GM19240 (cell line): ENCODE results near the gene SPTBN5.
"Not testable (repeated sequence)": the region's sequence is repeated elsewhere in the genome, so short reads cannot be mapped to it uniquely, and the experiment has no call there.

Experiments
- DNase-seq: peaks from one replicate; pipeline ENCODE4 v3.0.0; 2011; ENCODE audit warnings: low spot score; ENCODE audit not compliant: insufficient read length

The SPTBN5 gene

DNA sequence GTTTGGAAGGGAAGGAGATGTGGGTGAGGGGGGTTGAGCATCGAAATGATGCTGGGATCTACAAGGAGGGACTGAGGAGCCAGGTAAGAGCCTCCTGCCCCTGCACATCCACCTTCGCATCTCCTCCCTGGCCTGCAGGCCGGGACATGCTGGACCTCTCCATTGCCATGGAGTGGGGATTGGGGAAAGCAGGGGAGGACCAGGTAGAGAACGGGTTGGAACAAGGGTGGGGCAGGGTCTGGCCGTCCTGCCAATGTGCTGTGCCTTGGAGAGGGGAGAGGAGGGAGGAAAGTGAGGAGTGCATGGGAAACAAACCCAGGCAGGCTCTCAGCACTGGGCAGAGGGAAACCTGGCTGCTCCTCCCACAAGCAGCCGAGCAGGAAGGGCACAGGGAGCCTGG lies 44.6 kb downstream of the SPTBN5 start:
- no peak for DNase-seq

DNA sequence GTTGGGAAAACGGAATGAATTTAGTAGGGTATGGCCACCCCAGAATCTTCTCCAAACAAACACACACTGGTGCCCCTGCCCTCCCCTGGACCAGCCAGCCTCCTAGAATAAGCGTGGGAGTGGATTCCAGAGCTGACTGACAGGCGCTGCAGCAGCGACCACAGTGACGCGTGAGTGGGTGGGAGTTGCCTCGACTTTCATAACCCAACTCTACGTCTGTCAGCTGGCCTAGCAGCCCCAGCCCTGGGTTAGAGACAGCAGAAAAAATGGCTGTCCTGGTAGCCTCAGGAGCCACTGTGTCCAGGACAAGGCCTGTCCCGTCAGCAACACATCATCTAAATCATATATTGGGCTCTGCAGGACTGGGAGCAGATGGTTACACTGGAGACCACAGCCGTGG lies 45.2 kb downstream of the SPTBN5 start:
- no peak for DNase-seq

DNA sequence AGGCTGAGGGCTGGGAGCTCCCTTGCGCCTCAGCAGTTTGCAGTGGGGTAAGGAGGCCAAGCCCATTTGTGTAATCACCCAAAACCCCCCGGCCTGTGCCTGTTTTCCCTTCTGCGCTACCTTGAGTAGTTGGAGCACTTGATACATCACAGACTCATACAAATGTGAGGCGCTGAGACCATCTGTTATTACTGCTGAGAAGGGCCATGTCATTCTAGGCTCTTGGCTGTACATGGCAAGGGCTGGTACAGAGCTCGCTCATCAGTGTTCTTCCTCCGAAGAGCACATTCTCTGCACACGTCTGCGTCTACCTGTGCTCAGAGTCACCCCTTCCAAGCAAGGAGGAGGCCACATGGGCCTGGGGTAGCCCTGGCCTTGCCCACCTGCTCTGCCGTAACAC lies 45.9 kb downstream of the SPTBN5 start:
- DNase-seq = no peak

DNA sequence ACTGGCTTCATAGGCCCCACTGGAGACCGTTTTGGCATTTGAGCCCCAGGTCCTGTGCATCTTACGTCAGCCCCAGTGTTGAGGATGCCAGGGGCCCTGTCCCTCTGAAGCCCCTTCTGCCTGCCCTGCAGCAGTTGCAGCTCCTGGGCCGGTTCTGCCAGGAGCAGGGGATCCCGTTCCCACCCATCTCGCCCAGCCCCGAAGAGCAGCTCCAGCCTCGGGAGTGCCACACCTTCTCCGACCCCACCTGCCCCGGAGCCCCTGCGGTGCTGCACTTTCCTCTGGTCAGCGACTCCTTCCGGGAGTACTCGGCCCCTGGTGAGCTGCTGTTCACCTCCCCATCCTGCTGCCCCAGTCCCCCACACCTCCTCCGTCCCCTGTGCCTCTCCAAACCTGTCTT lies 46.6 kb downstream of the SPTBN5 start:
- no peak for DNase-seq

DNA sequence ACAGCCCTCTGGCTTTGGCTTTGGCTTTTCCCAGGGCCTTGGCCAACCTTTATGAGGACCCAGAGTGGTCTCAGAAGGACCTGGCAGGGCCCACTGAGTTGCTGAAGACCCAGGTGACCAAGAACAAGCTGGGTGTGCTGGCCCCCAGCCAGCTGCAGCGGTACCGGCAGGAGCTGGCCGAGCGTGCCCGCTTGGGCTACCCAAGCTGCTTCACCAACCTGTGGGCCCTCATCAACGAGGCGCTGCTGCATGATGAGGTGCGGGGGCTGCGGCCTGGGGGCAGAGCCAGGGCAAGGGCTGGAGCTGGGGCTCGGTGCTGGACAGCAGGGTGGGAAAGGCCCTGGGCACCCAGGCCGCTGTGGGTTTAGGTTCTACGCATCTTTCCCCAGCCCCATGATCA lies 49.0 kb downstream of the SPTBN5 start:
- DNase-seq = no peak

DNA sequence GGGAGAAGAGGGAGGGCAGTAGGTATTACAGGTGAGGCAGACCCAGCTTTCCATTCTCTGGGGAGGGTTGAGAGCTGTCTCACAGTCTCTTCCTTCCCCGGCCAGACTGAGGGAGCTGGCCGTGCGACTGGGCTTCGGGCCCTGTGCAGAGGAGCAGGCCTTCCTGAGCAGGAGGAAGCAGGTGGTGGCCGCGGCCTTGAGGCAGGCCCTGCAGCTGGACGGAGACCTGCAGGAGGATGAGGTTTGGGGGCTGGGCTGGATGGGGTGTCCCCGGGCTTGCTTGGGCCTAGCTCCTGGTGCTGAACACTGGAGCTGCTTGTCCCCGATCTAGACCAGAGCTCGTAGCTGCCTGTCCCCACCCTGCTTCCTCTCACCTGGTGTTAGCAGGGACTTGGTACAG lies 50.3 kb downstream of the SPTBN5 start:
- DNase-seq = no peak

DNA sequence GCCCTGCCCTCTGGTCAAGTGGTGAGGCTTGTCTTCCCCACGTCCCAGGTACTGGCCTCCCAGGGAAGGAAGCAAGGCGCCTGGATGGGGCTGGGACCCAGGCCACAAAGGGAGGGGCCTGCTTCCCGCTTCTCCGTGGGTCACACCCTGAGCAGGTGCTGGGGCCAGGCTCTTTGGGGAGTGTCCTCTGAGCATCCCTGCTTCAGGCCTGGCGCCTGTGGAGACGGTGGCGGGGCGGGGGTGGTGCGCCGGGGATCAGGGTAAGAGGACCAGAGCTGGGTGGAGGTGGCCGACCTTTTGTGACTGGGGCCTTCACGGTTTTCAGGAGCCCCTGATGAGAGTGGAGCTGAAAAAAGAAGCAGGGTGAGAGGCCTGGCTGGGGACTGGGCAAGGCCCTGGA lies 51.6 kb downstream of the SPTBN5 start:
- no peak for DNase-seq

DNA sequence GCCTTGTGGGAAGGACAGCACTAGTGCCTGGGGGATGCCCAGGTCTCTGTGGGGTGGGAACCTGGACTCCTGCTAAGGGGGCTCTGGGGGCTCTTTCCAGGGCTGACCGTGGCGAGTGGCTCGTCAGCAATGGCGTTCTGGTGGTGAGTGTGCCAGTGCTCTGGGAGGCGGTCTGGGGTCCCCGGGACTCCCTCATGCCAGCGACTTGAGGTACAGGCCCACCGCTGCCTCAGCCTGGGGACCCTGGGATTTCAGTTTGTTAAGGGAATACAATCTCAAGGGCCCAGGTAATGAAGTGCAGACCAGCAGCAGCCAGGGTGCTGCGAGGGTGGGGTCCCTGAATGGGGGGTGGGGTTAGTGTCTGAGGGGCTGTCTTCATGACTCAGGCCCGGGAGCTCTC lies 52.7 kb downstream of the SPTBN5 start:
- no peak for DNase-seq

DNA sequence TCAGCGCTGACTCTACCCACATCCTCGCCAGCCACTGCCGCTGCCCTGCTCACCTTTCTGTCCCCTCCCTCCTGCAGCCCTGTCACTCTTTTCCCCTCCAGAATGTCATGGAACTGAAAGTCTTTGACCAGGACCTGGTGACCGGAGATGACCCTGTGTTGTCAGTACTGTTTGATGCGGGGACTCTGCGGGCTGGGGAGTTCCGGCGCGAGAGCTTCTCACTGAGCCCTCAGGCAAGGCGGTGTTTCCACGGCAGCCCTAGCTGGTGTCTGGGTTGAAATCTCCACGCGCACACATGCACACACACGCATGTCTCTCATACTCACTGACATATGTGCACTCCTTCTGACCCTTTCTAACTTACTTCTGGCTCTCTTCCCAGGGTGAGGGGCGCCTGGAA lies 53.2 kb downstream of the SPTBN5 start:
- no peak for DNase-seq

DNA sequence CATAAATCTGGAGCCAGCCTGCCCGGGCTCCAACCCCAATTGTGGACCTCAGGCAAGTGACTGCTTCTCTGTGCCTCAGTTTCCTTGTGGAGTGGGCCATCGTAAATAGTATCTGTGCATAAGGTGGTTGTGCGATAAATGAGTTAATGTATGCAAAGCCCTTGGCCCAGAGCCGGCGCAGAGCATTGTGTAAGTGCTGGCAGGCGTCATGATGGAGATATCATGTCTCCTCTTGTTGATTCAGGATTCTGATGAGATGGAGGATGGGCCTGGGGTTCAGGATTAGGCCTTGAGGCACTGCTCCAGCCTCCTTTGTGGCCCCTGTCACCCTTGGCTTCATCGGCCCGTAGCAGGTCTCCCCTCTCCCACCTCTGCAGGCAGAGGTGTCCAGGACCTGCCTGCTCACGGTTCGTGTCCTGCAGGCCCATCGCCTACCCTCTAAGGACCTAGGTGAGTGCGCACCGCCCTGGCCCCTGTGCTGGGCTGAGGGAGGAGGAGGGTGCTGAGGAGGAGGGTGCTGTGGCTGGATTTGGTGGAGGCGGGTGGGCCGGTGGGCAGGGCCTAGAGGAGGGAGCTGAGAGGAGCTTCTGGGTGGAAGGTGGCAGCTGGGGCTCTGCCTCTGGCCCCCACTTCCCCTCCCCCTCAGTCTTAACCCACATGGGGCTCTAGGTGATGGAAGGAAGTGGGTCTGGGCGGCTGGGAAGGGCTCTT lies 53.9 kb downstream of the SPTBN5 start:
- DNase-seq = no peak

DNA sequence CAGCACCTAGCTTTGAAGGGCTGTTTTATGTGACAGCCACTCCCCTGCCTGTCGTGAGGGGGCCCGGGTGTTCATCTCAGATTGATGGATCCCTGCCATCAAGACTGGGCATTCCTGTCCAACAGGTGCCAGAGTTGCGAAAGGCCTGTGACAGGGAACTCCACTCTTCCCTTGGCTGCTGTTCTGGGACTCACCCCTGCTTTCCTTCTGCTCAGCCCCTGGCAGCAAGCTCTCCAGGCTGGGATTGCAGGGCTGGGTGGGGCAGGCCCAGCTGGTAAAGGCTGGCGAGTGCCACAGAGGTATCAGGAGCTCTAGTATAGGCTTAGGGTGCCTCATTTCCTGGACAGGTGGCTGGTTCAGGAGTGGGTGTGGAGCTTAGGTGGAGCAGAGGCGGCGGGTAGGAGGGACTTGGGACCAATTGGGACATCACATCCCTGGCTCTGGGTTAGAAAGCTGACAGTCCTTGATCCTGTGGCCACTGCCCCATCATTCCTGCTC lies 55.4 kb downstream of the SPTBN5 start, which contains the start of gene PLA2G4B:
TSS of gene PLA2G4B (plus strand) at position 448 of the 498 bp plus-strand sequence. CDS start 67 bp downstream, outside the sequence.
- DNase-seq = no peak

DNA sequence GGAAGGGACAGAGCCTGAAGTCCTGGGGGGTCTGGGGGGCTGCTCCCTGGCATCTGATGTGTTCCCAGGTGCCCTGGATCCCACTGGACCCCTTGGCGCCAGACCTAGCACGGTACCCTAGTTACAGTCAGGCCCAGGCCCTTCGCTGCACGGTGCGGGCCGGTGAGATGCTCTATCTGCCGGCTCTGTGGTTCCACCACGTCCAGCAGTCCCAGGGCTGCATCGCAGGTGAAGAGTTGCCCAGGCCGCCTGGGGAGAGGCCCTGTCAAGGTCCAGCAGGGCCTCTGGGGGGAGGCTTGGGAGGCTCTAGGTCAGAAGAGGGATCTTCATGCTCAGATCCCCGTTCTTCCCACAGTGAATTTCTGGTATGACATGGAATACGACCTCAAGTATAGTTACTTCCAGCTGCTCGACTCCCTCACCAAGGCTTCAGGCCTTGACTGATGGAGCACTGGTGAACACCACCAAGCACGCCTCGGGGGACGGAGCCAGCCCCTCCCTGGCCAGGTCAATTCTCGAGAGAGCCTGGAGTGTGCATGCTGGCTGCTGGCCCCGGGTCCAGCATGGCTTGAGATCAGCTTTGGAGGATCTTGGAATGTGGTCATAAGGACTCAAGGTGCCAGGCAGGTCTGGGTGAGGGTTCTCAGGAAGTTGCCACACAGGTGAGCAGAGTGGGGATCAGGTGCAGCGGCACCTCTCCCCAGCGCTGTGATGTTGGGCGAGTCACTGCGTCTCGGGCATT lies 57.0 kb downstream of the SPTBN5 start:
- no peak for DNase-seq

DNA sequence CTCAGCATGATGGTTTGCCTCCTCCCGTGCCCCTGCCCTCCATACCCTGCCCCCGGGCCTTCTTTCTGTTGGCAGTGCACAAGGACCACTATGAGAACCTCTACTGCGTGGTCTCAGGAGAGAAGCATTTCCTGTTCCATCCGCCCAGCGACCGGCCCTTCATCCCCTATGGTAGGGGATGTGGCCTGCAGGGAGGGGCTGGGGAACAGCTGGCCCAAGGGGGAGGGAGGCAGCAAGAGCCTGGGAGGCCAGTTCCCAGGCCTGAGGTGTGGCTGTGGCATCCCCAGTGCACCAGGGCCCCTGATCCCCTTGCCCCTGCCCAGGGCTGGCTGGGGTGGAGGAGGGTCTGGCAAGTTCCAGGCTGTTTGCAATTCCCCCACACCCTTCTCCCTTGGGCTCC lies 57.8 kb downstream of the SPTBN5 start:
- DNase-seq = no peak

DNA sequence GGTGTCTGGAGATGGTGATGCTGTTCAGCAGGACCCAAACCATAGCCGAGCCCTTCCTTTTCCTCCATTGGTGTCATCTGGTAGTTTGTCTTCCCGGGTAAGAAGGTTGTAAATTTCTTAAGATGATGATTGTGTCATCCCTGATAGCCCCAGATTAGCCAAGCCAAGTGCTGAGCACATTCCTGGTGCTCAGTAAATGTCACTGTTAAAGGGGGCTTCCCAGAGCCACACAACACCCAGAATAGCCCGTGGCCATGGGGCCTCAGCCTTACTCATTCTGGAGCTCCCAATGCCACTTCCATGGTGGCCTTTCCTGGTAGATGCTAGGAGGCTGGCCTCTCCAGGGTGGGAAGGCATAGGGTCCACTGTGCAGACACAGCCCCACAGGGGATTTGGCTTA lies 59.8 kb downstream of the SPTBN5 start:
- DNase-seq = no peak

DNA sequence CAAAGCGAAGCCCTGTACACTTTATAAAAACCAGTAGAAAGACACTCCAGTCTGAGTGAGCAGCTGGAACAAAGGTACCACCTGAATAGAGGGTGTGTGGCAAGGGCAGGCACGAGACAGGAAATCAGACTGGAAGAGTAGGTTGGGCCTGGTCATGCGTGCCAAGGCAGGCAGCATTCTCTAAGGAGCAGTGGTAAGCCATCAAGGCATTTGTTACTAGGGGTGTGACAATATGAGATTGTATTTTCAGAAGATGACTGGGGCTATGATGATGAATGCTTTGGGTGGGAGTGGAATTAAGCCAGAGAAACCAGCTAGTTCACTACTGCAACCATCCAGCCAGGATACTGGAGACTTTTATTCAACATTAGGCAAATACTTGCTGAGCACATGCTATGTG lies 61.0 kb downstream of the SPTBN5 start:
- DNase-seq = no peak

DNA sequence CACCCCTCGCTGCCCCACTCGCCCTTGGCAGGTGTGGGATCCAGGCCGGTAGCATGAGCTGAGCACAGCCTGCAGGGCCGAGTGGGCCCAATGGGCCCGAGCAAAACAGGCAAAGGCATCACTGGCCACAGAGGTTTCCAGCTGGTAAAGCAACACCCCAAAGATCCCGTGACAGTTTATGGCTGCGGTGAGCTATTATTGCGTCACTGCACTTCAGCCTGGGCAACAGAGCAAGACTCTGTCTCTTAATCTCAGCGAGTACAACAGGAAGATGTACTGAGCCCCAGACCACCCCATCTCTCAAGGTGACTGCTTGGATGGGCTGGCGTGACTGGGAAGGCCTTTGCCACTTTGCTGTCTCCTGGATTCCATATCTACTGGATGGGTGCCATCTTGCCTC lies 61.6 kb downstream of the SPTBN5 start:
- no peak for DNase-seq

DNA sequence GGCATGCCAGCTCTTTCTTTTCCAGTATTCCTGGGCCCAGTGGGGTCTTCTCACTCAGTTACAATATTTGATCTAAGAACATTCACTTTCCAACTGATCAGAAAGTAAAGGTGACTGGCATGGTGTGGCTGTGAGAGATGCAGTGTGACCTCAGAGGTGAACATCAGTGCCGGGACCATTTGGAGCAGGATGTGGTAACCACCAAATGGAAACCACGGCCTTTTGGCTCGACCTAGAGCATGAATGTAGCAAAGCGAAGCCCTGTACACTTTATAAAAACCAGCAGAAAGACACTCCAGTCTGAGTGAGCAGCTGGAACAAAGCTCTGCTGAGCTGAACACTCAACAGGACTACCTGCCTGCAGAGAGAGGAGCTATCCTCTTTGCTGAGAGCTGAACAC lies 62.6 kb downstream of the SPTBN5 start:
- DNase-seq = not testable (repeated sequence)

DNA sequence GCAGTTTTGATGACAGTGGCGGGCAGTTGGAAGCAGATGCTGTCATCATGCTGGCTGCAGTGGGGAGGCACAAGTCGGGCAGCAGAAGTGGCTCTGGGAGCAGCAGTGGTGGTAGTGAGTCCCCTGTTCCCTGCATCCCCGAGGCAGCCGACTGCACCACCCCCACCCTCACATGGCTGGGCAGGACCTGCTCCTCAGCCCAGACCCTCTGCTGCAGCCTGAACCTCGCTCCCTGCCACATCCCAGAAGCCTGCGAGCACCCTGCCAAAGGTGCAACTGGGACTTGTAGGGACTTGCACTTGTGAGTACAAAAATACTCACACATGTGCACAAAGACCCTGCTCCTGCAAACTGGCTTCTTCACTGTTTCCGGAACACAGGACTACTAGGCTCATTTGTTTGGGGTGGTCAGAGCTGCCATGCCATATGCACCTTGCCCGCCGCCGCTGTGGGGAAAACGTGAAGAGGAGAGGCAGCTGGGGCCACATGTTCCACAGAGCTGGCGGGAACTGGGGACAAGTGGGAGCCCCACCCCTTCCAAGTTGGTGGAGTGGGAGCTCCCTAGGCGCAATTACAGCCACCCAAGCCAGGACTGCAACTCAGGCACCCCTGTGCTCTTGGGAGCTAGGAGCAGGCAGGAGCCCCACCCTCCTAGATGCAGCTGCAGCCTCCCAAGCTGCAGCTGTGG lies 63.8 kb downstream of the SPTBN5 start:
- DNase-seq = no peak

DNA sequence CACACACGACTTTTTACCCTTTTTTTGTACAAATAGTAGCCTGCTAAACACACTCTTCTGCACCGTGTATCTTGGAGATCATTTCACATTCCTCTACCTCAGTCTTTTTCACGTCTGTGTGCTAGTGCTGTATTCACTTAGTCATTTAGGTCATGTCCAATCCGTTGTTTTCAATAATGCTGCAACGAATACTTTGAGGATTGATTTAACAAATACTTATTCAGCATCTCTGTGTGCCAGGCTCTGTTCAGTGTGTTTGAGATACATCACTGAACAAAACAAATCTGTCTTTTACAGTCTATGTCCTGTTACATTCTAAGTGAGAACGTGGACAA lies 65.1 kb downstream of the SPTBN5 start:
- DNase-seq = no peak

DNA sequence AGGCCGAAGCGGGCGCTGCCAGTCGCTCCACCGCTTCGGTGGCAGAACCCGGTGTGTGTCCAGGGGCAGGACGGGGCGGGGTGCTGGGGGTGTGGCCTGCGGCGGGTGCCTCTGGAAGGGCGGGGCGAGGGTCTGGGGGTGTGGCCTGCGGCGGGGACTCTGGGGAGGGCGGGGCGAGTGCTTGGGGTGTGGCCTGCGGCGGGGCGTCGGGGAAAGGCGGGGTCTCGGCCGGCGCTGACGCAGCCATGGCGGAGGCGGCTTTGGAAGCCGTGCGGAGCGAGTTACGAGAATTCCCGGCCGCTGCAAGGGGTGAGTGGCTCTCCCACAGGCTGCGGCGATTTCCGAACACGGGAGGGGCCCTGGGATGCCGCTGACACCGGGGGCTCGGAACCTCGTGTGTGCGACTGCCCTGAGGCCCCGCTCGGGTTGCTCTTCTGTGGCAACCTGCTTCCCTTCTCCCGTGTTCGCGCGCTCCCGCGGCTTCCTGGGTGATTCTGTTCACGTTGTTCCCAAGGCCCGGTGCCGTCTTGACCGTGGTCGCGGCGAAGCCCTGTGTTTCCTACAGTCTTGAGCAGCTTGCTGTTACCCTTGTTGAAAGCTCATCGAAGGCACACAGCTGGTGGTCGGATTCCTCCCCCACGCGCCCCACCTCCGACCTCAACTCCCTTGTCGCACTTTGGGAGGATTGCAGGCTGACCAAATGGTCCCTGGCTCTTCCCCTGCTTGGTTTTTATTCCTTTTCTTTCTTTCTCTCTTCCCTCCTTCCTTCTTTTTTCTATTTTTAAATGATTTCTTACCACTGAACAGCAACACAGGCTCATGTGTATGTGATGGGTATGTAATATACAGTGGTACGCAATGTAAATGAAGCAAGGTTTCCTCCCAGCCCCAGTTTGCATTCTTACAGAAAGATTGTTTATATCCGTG lies 65.7 kb downstream of the SPTBN5 start, which contains the start of gene JMJD7:
TSS of gene JMJD7 (plus strand) at position 213 of the 927 bp plus-strand sequence. CDS start at position 246, 33 bp downstream.
- peak; percentile 95 for DNase-seq

DNA sequence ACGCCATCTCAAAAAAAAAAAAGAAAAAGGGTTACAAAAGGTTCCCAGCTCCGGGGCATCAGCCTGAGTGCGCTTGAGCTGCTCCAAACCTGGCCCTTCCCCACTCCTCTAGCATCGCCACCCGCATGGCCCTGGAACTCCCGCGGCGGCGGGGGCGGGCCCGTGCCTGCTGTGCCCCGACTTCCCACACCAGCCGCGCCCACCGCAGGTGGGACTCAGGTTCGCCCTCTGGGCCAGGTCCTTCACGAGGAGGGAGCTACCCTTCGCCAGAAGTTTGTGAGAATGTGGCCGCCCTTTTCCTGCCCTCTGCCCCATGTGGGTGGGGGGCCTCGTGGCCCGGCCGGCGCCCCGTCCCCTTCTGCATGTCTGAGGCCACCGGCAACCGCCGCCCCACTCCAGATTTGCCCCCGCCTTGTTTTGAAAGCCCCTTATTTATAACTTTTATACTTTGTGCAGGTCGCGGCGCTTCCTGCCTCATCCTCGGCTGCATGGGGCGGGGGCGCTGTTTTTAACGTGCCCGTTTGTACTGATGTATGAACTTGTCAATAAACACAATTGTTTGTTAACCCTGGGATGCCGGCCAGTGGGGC lies 66.5 kb downstream of the SPTBN5 start:
- DNase-seq = no peak
